Measurements from ENCODE around the gene LITAFD. TPM values are rescaled to one million over a fixed set of nuclear protein-coding genes. Genes with fewer than 3 reads are reported as not detected.

The LITAFD gene
- total and polyA plus RNA-seq, 9 of the 15 experiments (the other 6 are each of a cell fraction or from before 2014, with no cell fraction given), result not detected

GRCh38 chr16:8847145-8847544 lies 35.0 kb upstream of the LITAFD start:
- no peak for DNase-seq (ENCODE audit: extremely low read depth in 1 of 4, low spot score in 3 of 4)
- H3K4me1 ChIP-seq (replicated peaks in 1 of 2; ENCODE audit: control insufficient read depth in 2 of 2, insufficient read depth in 2 of 2, low read length in 2 of 2), result peaks cover 0 to 4% of the 10 kb centered on the region in 2 experiments; a peak in 1 of 5 replicates
- H3K36me3 ChIP-seq (ENCODE audit: control insufficient read depth, insufficient read depth, low read length), result peaks cover 61% of the 10 kb centered on the region; the same call in 2 of the 3 replicates
- 94% methylated on average over 13 of the region's 13 CpGs for WGBS (ENCODE audit: insufficient coverage, low coverage, missing lambda C conversion rate)
- no peak overlapping the region for H3K9ac ChIP-seq (ENCODE audit: insufficient read depth in 1 of 2, low read depth in 2 of 2, low read length in 2 of 2)
- in situ Hi-C loops (cut with MboI), result no loop called here
- no TSS peak for BruUV-seq (replicated peaks)
- TF ChIP-seq POLR2G (IDR thresholded peaks at IDR 0.05; ENCODE audit: low read depth, low read length), result no peak
- no peak for TF ChIP-seq ZNF282 (CRISPR knock-in tag; IDR thresholded peaks at IDR 0.05)
- TF ChIP-seq PPARD (CRISPR knock-in tag; IDR thresholded peaks at IDR 0.05), result no peak
- no peak for TF ChIP-seq TFE3 (CRISPR knock-in tag; IDR thresholded peaks at IDR 0.05)
- 0 out of 2 replicates have a peak, but pooled peaks have one; percentile 38 for TF ChIP-seq POLR2A (conservative IDR thresholded peaks at IDR 0.05)
- TF ChIP-seq STAT6 (CRISPR knock-in tag; IDR thresholded peaks at IDR 0.05), result no peak
- intact Hi-C loops (cut with micrococcal nuclease), result no loop called here
- POLR2A ChIA-PET, result interaction anchor here (0.9 kb wide), 1 partner anchor 11 kb away, joined by 3 read pairs; no protein-coding TSS in a partner anchor
- no peaks in the 10 kb centered on the region for H3K9me1 ChIP-seq (ENCODE audit: control insufficient read depth, insufficient read depth, low read length)
- H3K9me3 ChIP-seq (replicated peaks; ENCODE audit: control insufficient read depth, insufficient read depth, low read depth, low read length), result no peaks in the 10 kb centered on the region
- H2AFZ ChIP-seq (ENCODE audit: low read depth, low read length), result no peak overlapping the region
- no peaks in the 10 kb centered on the region for H4K20me1 ChIP-seq (replicated peaks; ENCODE audit: control insufficient read depth, insufficient read depth, low read length)
- no peak overlapping the region for H3K27ac ChIP-seq (ENCODE audit: extremely low read depth, low read depth, low read length)
- H3K79me2 ChIP-seq (ENCODE audit: control insufficient read depth, insufficient read depth, low read length), result peaks cover 2% of the 10 kb centered on the region; the same call in 1 of the 3 replicates
- FAIRE-seq, result no peak
- no peaks in the 10 kb centered on the region for H3K27me3 ChIP-seq (ENCODE audit: control insufficient read depth in 2 of 2, insufficient read depth in 2 of 2, low read length in 2 of 2)
- ATAC-seq, result no peak
- CTCF ChIA-PET (ENCODE audit: low intra/inter-chr PET ratio), result no interaction called here
- H3K4me2 ChIP-seq (ENCODE audit: insufficient read depth, low read length), result no peak overlapping the region
- no peak overlapping the region for H3K4me3 ChIP-seq
